GM18867 (cell line): ENCODE measurements around the gene ANKS1B.
"Not testable (repeated sequence)": the region's sequence is repeated elsewhere in the genome, so short reads cannot be mapped to it uniquely, and the experiment has no call there.

Experiments
- ATAC-seq: cut with Tn5 transposase; IDR thresholded peaks from one replicate; pipeline ENCODE4 v1.9.1; 2021; ENCODE audit warnings: mild to moderate bottlenecking, moderate library complexity; ENCODE audit not compliant: unreplicated experiment

ANKS1B gene

DNA sequence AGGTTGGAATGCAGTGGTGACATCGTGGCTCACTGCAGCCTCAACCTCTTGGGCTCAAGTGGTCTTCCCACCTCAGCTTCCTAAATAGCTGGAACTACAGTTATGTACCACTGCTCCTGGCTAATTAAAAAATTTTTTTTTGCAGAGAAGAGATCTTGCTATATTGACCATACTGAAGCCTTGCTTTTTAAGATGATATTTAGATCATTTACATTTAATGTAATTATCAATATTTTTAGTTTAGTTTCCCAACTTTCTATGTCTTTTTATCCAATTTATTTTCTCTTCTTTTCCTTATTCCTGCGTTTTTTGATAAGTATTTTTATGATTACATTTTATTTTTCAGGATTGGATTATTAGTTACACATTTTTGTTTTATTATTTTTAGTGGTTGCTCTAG, 999.6 kb downstream of the ANKS1B start:
- no peak for ATAC-seq

DNA sequence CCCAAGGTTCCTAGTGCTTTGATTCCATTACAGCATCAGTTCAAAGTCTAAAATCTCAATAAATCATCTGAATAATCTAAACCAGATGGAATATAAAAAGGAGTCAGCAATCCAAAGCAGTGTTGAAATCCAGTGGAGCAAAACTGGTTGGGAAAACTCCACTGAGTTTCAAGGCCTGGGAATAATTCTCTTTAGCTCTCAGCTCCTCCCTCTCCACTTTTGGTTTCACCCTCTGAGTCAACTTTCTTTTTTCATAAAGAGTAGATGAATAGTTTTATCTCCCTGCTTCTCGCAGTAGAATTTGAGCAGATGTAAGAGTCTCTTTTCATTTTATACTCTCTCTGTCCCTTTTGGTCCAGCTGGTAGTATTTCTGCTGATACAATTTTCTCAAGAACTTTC, 1001.1 kb downstream of the ANKS1B start:
- no peak for ATAC-seq

DNA sequence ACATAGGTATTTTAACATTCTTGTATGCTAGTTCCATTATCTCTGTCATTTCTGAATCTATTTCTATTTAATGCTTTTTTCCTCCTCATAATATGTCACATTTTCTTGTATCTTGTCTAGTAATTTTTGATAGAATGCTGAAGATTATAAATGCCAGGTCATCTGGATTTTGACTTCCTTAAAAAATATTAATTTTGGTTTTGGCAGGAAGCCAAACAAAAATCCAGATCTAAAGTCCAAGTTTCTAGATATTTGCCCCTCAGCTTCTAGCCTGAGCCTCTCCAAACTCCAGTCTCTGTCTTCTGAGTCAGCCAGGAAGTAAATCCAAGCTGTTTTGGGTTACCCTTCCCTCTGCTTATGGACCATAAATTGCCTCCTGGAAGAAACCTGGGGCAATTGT, 1004.2 kb downstream of the ANKS1B start:
- ATAC-seq = no peak

DNA sequence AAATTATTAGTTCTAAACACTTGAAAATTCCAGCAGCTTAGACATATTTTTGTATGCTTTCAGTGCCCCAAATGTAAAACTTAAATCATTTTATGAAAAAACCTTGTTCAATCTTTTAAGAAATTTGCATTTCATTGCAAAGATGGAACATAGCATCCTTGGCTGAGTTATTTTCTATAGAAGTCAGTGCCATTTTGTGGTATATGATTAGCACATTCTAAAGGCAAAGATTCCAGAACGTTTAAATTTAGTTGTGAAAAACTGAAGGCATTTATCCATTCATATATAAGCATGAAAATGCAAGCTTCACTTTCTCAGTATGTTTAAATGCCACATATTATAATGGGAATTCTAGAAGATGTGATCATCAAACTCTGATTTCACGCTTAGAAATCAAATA, 1007.5 kb downstream of the ANKS1B start:
- no peak for ATAC-seq

DNA sequence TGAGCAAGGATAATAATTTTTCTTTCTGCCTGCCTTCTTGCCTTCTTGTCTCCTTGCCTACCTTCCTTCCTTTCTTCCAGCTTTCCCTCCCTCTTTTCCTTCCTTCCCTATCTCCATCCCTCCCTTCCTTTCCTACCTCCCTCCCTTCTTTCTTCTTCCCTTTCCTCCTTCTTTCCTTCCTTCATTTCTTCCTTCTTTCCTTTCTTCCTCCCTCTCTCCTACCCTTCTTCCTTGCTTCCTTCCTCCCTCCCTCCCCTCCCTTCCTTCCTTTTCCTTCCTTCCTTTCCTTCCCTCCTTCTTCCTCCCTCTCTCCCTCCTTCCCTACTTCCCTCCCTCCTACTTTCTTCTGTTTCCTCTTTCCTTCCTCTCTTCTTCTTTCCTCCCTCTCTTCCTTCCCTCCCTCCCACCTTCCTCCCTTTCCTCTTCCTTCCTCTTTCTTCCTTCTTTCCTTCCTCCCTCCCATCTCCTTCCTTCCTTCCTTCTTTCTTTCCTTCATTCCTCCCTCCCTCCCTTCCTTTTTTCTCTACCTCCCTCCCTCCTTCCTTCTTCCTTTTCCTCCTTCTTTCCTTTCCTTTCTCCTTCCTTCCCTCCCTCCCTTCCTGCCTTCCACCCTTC, 1009.9 kb downstream of the ANKS1B start:
- no peak for ATAC-seq

DNA sequence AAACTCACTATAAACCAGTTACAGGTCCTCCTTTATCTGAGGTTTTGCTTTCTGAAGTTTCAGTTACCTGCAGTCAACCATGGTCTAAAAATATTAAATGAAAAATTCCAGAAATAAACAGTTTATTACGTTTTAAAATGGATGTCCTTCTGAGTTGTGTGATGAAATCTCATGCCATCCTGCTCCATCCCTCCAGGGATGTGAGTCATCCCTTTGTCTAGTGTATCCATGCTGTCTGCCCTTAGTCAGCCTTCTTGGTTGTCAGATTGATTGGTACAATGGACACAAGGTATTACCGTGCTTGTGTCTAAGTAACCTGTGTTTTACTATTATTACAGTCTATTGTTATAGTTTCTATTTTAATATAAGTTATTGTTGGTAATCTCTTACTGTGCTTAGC, 1011.3 kb downstream of the ANKS1B start:
- ATAC-seq = no peak

DNA sequence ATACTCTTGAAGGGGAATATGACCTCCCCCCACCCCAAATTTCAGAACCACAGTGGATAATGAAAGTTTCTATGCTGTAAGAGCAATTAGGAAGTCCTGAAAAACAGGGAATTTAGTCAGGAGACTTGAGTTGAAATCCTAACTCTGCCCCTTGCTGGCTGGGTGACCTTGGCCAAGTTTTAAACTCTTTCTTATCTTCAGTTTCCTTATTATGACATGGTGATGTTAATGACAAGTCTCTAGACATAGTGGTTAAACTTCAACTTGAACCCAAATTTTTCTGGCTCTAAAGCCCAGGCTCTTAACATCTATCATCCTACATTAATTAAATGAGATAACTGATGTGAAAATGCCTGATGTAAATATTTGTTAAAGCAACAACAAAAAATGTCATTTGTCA, 1013.8 kb downstream of the ANKS1B start:
- no peak for ATAC-seq

DNA sequence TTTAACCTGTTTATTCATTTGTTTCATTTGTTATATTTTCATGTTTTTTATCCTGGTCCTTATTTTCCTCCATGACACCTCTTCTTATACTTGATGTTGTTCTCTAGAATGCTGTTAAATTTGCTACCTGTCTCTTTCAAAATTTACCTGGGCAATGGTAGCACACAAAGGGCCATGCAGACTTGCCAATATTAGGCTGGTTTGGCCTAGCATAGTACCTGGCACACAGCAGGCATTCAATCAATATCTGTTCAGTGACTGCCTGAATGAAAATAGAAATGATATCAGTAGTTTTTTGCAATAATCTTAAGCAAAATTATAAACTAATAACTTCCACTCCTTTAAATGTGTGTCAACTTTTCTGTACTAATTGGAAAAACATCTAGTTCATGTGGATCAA, 1014.5 kb downstream of the ANKS1B start:
- ATAC-seq = no peak

DNA sequence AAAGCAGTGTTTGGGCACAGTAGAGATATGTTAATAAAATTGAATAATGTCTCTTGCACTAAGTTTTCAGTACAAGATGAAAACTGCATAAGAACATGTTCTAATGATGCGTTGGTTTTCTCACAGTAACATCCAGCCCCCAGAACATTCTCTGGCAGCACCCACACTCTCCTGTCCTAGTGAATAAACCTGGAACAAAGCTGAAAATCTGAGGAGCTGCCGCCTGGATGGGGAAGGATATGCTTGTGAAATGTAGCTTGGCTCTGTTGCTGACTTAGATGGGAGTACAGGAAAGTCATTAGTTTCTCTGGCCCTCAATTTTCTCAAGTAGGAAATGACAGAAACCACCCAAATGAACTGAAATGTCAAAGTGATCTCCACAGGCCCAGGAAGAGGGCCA, 1015.8 kb downstream of the ANKS1B start:
- no peak for ATAC-seq

DNA sequence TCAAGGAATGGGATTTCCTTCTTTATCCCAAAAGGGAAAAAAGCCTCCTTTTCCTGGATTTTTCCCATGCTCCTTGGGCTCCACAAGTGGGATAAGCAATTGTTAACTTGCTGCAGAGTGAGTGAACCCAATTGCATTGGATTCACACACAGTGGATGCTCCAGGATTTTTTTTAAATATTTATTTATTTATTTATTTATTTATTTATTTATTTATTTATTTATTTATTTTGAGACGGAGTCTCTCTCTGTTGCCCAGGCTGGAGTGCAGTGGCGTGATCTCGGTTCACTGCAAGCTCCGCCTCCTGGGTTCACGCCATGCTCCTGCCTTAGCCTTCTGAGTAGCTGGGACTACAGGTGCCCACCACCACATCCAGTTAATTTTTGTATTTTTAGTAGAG, 1027.6 kb downstream of the ANKS1B start:
- ATAC-seq = not testable (repeated sequence)

DNA sequence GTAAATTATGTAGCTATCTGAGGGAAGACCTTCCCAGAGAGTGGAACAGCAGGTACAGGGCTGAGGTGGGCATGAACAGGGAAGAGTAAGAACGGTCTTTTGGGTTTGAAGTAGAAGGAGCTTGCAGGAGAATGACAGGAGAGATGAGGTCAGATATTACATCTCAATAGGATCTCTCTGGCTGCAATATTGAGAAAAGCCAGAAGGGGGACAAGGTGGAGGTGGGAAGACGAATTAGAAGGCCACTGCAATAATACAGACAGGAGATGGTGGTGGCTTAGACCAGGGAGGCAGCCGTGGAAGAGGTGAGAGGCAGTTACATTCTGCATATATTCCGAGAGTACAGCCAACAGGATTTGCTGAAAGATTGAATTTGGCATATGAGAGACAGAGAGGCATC, 1029.5 kb downstream of the ANKS1B start:
- peak; percentile 94 for ATAC-seq

DNA sequence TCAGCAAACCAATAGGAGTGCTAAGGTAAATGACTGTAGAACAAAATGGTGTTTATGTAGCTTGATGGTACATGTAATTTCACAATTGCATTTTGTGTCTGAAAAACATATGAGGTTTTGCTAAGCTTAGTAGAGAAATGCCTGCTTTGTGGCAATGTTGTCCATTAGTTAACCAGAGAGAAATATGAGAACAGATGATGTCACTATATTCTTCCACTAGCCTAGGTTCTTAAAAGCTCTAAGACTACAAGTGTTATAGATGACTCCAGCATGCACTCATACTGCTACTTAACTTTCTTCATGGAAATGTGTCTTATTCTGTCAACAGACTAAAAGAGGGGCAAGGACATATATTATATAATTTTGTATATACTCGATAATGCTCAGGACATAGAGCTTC, 1030.2 kb downstream of the ANKS1B start:
- no peak for ATAC-seq

DNA sequence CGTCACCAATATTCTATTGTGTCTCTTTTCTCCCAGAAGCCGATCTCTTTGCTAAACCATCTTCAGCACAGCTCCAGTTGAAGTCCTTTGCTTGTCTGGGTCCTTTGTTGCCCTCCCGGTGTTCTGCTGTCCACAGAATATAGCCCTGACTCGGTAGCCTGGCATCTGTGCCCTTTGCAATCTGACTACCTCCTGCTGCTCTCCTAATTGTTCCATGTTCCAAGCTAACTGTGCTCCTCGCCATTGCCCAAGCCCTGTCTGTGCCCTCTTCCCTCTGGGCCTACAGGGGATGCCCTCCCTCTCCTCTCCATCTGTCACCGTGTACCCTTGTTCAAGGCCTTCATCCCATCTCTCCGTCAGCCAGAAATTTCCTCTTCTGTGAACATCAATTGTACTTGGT, 1033.3 kb downstream of the ANKS1B start:
- ATAC-seq = no peak

DNA sequence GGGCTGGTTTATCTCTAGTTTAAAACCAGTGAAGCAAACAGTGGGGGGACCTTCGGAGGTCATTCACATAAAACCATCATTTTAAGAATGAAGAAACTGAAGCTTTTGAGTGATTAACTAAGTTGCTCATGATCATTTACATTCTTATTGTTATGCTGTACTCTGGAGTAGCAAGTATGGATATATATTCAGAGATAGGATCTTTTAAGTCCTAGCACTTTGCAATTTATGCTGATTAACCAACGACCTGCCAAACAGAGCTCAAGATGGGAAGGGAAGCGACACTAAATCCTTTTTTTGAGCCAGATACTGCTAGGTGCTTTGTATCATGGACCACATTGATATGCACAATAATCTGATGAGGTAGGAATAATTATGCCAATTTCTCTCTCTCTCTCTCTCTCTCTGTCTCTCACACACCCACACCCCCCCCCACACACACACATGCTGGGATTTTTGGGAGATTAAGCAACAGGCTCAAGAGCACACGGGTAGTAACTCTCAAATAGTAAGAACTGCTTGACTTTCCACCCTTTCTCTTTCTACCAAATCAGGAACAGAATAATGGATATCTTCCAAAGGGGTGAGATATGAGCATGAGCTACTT, 1036.3 kb downstream of the ANKS1B start:
- no peak for ATAC-seq

DNA sequence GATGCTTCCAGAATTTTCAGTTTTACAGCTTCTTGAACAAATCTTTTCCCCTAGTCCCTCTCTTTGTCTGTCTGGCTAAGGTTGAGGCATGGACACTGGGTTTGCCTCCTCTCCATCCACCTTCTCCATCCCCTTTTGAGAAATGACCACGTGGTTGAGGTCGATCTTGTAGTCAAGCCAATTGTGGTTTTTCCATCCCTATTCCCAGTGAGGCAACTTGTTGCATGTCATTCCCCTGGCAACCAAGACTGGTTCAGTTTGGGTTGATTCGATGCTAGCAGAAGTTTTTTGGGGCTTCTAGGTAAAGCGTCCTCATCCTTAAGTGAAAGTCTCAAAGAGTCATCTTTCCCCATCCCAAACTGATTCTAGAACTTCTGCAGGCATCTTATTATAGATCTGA, 1038.9 kb downstream of the ANKS1B start:
- ATAC-seq = no peak

DNA sequence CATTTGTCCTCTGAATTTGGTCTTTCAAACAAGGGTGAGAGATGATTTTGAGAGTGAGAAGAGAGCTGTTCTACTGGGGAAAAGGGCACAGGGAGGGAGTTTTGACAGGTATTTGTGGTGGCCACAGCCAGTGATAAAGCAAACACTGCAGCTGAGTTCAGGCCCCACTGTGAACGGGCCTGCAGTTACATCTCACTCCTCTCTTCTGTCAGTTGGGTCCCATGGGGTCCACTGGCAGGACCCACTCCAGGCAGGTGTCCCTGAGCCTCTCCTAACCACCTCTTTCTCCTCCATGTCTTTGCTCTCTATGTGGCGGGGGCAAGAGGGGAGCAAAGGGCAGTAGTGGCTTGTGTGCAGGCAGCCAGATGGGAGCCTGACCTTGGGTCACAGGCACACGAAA, 1044.8 kb downstream of the ANKS1B start:
- ATAC-seq = no peak

DNA sequence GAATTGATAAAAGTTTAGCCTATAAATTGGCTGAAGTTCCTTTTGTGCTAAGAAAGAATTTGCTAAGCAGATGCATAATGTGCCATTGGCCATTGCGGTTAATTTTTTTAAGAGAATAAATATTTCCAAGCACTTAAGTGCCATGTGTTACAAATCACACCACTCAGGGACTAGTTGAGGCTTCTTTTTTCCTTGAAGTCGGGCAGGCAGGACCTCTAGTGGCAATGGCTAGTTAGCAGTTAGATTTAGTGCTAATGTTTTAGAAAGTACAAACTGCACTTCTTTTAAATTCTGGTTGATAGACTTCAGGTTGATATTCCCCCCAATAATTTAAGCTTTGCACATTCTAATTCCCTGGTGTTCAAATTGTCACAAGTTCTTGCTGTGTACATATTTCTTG, 1045.4 kb downstream of the ANKS1B start:
- ATAC-seq = no peak

DNA sequence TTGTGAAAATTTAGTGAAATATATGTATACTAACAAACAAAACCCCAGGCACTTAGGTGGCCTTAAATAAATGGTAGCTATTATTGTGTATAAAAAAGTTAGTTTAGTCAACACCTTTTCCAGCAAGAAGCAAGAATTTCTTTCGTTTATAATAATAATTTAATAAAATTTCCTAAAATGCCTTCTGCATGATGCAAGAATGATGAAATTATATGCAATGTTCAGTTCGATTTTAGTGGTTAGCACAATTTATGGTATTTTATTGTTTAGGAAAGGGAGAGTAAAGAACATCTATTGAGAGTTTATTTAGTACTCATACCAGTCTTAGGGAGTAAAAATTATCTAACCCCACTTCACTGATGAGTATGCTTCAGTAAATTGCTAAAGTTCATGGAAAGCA, 1048.9 kb downstream of the ANKS1B start:
- ATAC-seq = no peak

DNA sequence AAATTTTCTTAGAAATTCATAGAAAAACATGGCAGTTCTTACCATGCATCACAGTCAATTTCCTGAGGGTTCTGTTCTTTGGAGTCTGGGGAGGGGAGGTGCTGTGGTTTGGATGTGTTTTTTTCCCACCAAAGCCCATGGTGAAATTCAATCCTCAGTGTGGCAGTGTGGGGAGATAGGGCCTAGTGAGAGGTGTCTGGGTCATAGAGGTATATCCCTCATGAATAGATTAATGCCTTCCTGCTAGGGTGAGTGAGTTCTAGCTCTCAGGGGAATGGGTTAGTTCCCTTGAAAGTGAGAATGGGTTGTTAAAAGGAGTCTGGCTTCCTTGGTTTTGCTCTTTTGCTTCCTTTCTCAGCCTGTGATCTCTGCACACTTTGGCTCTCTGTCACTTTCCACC, 1061.9 kb downstream of the ANKS1B start:
- no peak for ATAC-seq

DNA sequence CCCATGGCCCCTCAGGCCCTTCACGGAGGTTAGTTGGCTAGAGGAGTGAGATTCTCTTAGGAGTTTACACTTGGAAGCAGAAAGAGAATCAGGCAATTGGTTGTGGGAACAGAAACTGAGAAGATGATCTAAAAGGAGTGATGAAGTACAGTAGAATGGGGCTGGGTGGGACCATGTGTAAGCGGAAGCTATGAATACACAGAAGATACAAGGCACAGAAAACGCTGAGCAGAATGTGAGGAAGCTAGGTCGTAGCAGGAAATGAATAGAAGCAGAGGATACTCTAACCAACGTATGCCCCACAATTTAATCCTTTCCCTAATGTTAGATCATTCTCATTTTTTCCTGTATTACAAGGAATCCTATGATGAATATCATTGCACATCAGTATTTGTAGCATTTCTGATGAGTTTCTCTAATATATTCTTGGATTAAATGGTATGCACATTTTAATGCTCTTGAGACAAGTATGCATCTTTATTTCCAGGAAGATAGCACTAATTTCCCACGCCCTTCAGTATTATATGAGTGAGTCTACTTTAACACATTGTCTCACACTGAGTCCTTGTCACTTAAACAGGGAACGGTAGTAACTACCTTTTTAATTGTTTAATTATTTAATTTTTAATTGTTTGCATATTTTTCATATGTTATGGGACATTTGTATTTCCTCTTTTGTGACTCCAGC, 1066.4 kb downstream of the ANKS1B start:
- no peak for ATAC-seq

DNA sequence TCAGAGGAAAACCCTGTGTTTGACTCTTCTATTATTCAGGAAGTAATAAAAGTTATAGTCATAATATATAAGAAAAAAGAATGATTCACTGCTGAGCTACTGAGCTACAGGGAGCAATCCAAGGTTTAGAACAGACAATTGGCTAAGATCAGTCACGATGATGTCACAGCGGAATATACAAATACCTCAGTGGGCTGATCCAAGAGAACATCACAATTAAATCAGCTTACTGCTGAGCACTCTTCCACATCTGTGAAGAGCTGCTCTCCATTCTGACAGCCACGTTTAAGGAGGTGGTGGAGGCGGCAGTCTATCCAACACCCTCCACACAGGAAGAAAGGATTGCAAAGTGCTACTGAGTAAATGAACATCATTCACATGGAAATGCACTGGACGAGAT, 1068.6 kb downstream of the ANKS1B start:
- no peak for ATAC-seq

DNA sequence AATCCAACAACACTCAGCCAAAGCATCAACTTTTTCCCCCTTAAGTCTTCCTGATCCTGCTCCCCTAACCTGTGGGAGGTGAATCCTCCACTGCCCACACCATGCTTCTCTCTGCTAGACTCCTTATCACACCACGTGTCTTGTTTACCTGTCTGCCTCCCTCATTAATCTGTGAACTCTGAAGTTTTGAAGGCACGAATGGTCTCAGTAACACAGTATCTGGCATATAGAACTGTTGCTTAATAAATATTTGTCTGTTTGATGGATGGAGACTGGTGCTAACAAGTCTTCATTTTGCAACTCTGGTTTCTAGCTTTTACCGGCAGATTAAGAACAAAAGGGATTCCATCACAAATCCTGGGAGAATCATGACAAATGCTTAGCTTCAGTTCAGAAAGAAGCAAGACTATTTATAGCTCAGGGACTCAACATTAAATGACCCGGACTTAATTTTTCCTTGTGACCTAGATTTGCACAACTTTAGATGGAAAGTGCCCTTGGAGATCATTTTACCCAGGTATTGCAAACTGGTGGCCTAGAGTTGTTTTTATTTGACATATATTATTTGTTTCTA, 1072.2 kb downstream of the ANKS1B start:
- ATAC-seq = no peak
